Stimulated activated CD8-positive, alpha-beta memory T cell treated with anti-CD3 and anti-CD28 coated beads, Interleukin-12 subunit alpha, Interleukin-12 subunit beta, amount 100 ng/mL, for 1 hour (primary cell): Measurements from ENCODE around the gene MEGF6.
"Not testable (repeated sequence)": the region's sequence is repeated elsewhere in the genome, so short reads cannot be mapped to it uniquely, and the experiment has no call there.

Experiments used
- DNase-seq: peaks from one replicate; pipeline ENCODE4 v3.0.0-alpha.2; 2020; ENCODE audit warnings: low read depth

MEGF6 gene

DNA sequence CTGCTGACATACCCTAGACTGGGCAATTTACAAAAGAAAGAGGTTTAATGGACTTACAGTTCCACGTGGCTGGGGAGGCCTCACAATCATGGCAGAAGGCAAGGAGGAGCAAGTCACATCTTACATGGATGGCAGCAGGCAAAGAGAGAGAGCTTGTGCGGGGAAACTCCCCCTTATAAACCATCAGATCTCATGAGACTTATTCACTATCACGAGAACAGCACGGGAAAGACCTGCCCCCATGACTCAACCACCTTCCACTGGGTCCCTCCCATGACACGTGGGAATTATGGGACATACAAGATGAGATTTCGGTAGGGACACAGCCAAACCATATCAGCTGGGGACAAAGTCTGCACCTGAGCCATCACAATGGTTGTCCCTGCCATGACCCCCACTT lies 35.8 kb downstream of the MEGF6 start:
- DNase-seq: not testable (repeated sequence)

DNA sequence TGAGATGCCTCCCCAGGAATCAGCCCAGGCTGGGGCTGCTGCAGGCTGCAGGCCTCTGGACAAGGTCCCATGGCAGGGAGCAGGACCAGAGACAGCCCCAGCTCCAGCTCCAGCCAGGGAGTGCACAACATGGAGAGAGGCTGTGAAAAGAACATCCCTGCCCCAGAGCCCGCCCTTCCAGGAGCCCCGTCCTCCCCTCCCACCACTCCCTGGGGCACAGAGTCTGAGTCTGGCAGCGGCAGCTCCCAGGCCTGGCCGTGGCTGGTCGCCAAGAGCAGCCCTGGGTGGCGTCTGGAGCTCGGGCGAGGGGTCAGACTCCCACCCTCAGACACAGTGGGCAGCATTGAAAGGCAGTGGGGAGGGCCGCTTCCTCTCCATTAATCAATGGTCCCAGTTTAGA lies 37.8 kb downstream of the MEGF6 start:
- DNase-seq: no peak

DNA sequence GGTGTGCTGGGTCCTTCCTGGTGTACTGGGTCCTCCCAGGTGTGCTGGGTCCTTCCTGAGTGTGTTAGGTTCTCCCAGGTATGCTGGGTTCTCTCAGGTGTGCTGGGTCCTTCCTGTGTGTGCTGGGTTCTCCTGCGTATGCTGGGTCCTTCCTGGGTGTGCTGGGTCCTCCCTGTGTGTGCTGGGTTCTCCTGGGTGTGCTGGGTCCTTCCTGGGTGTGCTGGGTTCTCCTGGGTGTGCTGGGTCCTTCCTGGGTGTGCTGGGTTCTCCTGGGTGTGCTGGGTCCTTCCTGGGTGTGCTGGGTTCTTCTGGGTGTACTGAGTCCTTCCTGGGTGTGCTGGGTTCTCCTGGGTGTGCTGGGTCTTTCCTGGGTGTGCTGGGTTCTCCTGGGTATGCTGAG lies 38.7 kb downstream of the MEGF6 start:
- not testable (repeated sequence) for DNase-seq

DNA sequence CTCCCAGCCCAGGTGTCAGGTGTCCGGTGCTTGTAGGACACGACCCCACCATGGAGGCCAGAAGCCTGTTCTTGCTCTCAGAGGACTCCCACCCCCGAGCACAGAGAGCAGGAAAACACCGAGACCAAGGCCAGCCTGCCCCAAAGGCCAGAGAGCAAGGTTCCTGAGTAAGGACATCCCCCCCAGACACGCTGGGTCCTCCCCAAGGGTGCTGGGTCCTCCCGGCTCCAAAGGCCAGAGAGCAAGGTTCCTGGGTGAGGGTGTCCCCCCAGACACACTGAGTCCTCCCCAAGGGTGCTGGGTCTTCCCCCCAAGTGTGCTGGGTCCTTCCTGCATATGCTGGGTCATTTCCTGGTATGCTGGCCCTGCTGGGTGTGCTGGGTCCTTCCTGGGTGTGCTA lies 40.0 kb downstream of the MEGF6 start:
- DNase-seq: no peak

DNA sequence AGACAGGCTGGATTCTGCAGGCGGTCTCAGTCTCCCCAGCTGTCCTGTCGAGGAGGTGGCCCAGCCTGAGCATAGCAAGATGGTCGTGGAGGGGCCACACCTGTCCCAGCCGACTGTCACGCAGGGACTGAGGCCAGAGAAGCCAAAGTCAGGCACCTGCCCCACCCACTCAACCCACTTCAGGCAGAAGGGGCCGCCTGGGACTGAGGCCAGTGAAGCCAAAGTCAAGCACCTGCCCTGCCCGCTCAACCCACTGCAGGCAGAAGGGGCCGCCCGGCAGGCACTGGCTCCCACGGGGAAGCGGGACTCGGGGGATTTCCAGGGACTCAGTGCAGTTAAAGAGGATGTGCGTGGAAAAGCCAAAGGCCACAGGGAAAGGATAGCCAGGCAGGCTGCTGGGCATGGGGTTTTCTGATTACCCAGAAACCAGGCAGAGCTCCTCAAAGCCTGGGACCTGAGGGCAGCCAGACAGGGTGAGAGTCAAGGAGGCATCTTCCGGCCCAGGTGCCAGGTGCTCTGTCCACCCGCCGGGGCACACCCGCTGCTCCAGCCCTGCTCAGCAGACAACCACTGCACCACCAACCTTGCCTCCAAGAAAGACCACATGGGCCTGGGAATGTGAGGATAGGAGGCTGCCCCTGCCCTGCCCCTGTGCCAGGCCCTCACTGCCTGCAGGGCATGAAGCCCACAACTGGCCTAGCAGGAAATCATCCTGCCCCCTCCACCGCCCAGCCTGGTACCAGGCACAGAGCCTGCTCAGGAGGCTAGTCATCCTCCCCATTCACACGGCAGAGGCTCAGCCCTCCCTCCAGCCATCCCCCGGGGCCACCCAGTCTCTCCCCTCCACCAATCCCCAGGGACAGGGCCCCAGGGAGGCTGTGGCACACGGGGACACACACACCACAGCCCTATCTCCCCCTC lies 41.0 kb downstream of the MEGF6 start:
- DNase-seq: no peak

DNA sequence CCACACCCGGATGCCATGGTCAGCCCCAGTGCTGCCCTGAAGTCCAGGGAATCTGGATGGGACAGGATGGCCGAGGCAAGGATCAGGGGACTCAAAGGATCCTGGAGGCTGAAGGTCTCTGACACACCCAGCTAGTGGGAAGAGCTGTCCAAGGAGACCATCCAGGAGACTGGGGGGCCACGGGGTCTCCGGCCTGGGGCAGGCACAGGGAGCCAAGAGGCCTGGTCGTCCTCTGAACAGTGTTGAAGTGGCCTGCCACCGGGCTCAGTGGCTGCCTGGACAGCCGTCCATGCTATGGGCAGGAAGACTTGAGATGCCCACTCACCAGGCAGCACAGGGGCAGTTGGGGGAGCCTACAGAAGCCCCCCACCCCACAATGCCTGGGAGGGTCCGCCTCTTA lies 41.9 kb downstream of the MEGF6 start:
- DNase-seq: no peak

DNA sequence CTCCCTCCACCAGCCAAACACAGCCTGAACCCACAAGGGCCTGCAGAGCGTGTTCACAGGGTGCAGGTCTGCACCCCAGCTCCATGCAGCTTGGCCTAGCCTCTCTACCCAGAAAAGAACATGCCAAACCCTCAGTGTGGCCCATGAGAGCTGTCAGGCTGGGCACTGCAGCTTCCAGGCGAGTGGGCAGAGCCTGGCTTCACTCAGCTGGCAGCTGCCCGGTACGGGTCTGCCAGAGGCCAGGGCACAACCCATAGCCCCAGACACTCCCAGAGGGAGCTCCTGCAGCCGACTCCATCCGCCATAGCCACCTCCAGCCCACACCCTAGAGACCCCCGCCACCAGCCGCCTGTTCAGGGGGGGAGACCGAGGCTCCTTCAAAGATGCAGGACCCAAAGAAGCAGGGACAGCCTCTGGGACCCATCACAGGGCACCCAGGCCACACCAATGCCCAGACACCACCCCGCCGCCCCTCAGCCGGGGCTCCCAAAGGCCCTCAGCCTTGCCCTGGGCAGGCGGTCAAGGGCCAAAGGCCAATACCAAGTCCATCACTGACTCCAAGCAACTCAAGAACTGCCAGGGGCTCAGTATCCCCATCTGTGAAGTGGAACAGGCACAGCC lies 42.4 kb downstream of the MEGF6 start:
- DNase-seq: no peak

DNA sequence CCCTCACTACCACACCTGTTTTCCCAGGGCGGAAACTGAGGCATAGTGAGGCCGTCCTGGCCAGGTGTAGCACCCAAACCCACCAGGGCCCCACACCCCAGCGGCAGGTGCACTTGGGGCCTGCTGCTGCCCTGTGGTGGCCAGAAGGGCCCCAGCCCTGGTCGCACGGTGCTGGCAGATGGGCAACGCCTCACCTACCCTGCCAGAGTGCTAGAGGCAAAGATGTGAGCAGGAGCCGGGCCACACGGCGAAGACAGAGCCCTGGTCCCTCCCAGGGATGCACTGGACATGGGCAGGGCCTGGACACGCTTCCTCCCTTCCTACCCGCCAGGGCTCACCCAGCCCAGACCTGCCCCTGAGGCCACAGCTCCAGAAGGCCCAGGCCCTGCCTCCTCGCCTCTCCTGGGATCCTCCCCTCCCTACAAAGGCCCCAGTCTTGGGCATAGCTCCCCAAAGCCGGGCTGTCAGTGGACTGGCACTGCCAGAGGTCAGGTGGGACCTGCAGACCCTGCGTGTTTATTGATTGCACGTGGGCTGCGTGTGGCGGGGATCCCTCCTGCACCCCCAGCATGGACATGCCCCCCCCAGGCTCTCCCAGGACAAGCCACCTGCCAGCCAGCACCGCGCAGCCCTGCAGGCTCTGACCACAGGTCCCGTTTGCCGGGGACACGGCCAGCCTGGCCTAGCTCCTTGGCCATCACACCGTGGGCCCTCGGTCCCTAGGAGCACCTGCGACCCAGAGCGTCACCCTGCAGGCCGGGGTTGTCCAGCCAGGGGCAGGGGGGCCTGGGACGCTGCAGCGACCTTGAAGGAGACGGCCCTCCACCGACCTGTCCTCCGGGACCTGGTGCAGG lies 44.1 kb downstream of the MEGF6 start:
- DNase-seq: no peak

DNA sequence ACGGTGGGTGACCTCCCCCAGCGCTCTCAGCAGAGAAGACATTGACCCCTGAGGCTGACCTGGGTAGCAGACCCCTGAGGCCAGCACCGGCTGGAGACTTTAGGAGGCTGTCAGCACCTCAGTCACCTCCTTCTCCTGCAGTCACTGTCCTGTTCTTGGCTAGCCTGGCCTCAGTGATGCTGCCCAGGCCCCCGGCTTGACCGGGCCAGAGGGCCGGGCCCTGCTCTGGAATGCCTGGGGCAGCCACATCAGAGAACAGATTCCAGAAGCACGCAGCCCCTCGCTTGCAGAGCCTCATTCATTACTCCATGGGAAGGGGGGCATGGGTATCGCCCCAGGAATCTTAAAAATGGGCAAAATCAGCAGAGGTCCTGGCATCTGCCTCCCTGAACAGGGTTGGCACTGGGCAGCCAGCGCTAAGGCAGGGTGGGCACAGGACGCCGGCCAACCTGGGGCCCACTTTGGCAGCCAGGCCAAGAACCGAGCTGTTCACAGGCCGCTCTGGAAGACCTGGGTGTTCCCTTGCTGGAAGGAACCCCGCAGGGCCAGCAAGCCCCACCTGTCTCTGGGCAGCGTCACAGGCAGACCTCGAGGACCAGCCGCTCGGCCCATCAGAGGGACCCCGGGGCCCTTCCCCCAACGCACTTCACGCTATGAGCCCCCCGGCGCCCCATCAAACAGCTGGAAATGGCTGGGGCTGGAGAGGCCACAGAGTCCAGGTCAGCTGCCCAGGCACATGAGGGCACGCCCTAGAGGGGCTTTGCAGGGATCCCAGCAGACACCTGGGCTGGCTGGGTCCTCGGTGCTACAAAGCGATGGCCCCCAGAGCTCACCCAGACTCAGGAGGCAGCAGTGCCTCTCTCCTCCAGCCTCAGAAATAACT lies 45.1 kb downstream of the MEGF6 start:
- no peak for DNase-seq

DNA sequence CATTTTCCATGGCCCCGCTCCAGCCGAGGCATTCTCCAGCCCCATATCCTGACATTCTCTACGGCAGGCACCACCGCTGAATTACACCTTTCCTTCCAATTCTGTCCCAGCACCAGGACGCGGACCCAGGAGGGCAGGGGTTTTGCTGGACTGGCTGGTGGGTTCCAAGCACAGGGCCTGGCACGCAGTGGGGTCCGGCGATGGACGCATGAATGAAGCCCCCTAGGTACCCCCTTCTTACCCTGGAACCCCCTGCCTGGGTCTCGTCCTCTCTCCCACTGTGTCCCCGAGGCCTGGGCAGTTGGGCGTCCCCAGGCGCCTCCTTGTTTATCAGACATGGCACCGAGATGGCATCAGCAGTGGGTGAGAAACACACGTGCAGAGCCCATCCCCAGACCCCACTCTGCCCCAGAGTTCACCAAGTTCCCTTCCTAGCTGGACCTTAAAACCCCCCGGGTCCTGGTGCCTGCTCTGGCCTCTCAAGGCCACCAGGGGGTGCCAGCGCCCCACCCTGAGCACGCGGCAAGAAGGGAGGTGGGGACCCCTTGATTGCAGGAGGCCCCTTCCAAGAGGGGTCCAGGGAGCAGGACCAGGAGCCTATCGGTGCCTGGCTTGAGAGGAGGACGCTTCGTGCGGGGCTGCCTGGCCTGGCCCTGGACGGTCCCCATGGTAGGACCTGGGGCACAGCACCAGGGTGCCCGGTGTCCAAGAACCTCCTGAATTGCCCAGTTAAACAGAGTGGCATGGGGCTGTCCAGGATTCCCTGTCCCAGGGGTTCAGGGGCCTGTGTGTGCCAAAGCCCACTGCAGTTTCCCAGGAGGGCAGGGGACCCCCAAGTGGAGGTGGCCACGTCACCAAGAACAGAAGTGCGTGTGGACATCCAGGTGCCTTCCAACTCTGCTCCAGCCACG lies 46.1 kb downstream of the MEGF6 start:
- no peak for DNase-seq

DNA sequence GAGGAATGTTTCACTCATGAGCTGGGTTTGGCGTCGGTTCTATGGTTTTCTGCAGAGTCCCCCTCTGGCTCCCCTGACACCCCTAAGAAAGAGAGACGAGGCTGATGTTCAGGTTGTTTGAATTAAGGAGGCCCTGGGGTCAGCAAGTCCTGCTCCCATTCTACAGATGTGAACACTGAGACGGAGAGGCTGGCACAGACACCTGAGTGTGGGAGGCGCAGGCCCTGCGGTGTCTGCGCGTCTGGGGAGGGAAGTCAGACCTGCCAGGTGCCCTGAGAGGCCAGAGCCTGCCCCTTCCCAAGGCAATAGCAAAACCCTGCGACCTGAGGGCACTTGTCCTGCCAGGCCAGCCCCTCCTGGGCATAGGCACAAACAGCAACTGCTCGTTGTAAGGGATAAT lies 47.7 kb downstream of the MEGF6 start:
- no peak for DNase-seq

DNA sequence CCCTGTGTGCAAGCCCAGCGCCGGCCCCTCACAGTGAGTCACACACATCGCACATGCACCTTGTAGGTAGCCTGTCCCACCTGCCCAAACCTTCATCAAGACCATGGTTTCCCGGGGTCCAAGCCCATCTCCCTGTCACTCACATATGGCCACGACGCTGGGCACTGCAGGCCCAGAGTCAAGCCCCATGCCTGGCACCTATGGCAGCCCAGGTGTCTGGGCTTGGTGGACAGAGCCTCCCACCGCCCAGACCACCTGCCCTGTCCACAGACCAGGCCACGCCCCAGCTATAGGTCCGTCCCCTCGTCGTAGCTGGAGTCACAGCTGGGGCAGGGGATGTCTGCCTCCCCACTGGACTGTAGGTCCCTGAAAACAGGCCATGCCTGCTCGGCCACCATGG lies 48.2 kb downstream of the MEGF6 start:
- no peak for DNase-seq

DNA sequence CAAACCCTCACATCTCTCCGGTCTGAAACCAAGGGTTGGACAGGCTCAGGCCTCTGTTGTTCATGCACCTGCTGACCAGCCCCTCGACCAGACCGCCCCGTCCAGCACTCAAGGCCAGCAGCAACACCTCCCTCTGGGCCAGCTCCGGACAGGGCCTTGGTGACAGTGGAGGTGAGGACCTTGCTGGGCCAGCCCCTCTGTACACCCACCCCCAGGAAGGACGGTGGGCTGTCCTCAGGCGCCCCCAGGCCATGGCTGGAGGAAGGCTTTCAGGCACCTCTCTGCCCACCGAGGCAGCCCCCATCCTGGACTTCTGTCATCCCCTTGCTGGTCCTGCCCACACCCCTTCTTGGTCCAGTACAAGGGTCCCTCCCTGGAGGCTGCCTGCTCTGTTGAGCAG lies 48.6 kb downstream of the MEGF6 start:
- no peak for DNase-seq

DNA sequence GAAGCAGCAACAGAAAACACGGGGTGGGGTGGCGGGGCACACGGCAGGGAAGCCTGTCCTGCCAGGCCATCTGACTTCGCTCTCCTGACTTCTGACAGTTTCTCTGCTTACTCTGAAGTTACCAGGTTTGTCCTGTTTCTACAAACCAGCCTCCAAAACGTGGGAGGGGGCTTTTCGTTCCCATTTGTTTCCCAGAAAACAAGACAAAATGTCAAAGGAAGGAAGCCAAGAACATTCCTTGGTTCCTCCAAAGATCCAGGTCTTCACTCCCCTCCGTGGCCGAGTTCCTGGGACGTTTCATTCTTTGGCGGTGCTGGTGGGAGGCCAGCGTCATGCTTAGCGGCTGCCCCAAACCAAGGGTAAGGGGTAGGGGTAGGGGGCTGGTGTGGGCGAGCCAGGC lies 49.6 kb downstream of the MEGF6 start:
- DNase-seq: no peak

DNA sequence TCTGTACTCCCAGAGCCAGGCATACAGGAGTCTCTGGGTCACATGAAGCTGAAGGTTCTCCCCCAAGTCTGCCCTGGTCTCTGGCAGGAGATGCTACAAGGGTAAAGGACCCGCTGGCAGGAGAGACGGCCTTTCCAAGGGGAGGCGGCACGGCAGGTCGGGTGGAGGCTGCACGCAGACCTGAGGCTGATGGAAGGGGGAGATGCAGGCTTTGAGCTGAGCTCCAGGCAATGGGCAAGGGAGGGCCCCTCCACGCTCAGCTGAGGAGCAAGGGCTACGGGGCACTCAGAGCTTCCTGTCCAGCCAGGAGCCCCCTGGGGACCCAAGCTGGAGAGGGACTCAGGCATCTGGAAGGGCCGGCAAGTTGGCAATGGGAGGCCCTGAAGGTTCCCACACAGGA lies 50.3 kb downstream of the MEGF6 start:
- no peak for DNase-seq

DNA sequence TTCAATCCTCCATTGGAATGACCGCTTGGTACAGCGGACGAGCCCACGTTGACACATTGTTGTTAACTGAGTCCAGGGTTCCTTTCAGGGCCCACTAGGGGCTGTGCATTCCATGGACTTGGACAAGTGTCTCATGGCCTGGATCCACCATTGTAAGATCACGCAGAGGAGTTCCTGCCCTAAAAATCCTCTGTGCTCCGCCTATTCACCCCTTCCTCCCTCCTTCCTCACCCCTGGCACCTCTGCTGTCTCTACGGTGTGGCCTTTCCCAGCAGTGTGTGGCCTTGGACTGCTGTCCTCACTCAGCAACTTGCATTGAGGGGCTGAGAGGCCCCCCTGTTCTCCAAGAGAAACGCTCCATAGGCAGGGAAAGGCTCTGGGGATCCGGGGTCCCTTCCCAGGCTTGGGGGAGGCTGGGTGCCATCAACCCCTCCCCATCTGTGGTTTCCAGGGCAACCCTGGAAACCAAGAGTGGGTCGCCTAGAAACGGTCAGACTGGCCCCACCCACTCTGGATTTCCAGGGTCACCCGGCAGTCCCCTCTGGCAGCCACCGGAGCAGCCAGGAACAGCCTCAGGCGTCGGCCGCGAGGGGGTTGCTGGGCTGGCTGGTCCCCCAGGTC lies 50.9 kb downstream of the MEGF6 start:
- no peak for DNase-seq

DNA sequence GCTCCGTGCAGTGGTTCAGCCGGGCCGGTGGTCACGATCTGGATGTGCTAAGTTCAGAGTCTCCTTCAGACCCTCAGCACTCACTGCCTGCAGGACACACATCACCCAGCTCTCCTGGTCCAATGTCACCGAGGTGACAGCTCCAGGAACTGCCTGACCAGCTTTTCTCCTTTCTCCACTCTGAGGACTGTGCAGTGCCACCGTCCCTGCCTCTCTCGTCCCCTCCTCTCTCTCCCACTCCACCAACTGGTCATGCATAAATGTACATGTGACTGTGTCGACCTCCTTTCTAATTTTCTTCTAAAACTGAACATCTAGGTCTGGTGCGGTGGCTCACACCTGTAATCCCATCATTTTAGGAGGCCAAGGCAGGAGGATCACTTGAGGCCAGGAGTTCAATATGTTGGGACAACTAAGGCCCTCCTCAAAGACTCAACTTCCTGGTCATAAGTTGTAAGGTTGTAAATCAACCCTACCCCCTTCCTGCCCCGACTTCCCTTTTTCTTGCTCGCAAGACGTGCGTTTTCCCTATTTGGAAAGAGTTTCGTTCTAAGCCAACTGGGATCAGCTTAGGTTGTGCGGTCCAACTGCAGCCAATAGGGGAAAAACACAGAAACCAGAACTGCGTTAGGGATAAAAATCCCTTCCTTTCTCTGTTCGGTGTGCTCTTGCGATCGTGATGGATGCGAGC lies 53.1 kb downstream of the MEGF6 start:
- no peak for DNase-seq

DNA sequence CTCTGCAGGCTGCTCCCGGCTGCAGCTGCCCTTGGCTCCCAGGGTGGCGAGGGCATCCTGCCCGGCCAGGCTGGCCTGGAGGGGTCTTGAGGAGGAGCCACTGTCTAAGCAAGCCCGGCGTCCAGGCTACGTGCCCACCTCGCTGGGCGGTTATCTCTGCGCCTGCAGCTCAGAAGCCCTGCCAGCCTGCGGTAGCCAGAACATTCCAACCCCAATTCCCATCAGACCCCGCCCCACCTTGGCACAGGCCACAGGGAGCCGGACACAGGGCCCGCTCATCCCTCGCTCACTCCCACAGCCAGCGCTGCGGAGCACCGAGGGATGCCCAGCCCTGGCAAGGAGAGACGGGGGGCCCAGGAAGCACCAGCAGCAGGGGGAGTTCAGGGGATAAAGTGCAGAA lies 53.9 kb downstream of the MEGF6 start:
- no peak for DNase-seq

DNA sequence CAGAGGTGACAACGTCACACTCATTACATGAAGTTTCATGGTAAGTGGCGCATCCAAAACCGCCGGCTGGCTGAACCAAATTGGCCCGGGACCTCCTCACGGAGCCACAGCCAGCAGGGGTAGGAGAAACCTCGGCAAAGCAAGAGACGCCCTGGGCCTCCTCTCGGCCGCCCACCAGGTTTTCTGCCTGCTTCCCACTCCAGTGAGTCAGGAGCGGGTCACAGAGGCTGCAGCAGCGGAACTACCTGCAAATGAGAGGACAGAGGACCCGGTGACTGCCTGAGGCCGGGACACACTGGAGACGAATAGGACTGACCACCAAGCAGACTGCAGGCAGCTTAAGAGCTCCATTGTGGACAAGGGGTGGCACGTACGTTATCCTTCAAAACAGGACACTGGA lies 55.0 kb downstream of the MEGF6 start:
- DNase-seq: no peak
